ELF-1 (cell line): ENCODE measurements around the gene RNF123.
"Not testable (repeated sequence)": the region's sequence is repeated elsewhere in the genome, so short reads cannot be mapped to it uniquely, and the experiment has no call there.

Experiments
- DNase-seq: peaks from one replicate; pipeline ENCODE4 v3.0.0-alpha.2; 2016; ENCODE audit warnings: low read depth, low spot score

Gene RNF123

GRCh38 chr3:49747792-49748480, 58.6 kb downstream of the RNF123 start:
- DNase-seq, result no peak

DNA sequence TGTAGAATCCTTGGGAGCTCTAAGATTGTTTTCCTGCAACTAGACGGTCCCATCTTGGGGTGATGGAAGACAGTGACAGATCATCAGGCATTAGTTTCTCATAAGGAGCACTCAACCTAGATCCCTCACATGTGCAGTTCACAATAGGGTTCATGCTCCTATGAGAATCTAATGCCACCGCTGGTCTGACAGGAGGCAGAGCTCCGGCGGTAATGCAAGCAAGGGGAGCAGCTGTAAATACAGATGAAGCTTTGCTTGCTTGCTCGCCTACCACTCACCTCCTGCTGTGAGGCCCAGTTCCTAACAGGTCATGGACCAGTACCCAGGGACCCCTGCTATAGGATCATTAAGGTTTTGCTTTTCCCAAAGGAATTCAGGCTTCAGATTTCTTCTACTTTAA, 59.5 kb downstream of the RNF123 start:
- not testable (repeated sequence) for DNase-seq

DNA sequence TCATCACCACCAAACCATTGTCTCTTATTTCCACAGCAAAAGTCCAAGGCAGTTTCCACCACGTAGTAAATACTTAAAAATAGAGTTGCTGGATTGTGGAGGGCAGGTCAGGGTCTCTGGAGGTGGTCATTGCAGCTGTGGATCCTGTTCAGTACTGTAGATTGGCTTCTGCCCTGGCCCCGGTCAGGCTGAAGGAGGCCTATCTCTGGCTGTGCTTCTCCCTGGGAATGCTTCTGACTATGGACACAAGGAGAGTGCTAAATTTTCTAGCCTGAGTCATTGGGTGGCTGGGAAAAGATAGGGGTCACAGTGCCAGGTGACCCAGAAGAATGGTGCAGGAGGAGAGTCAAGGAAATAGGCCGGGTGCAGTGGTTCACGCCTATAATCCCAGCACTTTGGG, 60.7 kb downstream of the RNF123 start:
- no peak for DNase-seq

- no peak for DNase-seq
Observed at GRCh38 chr3:49751501-49751900, 62.1 kb downstream of the RNF123 start.

DNA sequence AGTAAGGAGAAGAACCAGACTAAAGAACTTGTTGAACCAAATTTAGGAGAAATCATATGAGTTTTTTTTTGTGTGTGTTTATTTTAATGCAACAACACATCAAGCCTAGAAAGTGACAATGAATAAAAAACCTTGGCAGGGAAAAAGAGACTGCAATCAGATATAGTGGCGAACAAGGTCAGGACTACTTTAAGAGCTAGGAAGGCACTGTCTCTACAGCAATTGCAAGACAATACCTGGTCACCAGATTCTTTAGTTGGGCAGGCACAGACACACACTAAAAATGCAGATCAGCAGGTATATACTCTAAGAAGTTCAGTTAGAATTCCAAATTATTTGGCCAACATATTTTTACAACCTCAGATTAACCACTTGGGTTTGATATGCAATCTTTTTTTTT, 65.2 kb downstream of the RNF123 start:
- no peak for DNase-seq

DNA sequence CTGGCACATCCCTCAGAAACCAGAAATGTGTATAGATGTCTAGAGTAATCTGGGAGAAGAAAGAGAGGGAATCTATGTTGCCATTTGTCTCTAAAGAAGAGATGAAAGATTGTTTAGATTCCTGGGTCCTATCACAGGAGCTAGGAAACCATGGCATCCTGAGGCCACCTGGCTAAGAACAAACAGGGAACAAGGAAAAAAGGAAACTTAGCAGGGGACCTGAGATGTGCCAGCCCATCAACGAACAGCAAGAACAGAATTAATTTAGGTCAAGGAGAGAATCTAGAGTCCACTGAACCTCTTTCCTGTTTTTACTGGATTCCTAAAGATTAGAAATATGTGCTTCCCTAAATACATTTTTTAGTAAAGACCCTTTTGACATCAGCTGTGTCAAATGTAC, 66.7 kb downstream of the RNF123 start:
- no peak for DNase-seq

DNA sequence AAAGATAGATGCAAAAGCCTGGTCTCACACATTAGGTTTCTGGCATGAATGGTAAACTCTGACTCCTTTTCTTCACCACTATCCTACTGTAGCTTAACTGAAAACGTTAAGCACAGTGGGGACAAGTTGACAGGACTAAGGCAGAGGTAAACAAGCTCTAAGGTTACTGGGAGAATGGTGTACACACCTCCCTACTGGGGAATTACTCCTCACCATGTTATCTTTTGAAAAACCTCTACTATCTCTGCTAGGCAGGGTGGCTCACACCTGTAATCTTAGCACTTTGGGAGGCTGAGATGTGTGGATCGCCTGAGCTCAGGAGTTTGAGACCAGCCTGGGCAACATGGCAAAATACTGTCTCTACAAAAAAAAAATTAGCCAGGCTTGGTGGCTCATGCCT, 67.8 kb downstream of the RNF123 start:
- no peak for DNase-seq

GRCh38 chr3:49759226-49759625, 69.9 kb downstream of the RNF123 start:
- no peak for DNase-seq

GRCh38 chr3:49761661-49762060, 72.3 kb downstream of the RNF123 start:
- no peak for DNase-seq

GRCh38 chr3:49763981-49764380, 74.6 kb downstream of the RNF123 start:
- no peak for DNase-seq

DNA sequence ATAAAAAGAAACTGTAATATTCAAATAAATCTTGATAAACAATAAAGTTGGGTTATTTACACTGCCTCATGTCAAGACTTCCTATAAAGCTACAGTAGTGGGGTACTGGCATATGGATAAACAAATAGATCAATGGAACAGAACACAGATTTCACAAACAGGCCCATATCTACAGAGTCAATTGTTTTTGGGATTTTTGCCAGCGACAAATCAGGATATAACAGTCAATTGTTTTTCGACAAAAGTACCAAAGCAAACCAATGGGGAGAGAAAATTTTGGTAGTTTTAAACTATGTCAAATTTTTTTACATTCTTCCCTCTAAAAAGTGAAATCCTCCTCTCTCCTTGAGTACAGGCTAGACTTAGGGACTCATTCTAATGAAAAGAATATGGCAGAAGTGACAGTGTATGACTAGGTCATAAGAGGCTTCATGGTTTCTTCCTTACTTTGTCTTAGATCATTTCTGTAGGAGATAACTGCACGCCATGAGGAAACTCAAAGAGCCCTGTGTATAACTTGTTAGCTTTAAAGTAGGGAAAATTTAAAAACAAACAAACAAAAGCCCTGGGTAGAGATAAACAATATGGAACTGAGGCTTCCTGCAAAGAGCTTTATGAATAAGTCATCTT, 80.0 kb downstream of the RNF123 start:
- DNase-seq, result no peak

DNA sequence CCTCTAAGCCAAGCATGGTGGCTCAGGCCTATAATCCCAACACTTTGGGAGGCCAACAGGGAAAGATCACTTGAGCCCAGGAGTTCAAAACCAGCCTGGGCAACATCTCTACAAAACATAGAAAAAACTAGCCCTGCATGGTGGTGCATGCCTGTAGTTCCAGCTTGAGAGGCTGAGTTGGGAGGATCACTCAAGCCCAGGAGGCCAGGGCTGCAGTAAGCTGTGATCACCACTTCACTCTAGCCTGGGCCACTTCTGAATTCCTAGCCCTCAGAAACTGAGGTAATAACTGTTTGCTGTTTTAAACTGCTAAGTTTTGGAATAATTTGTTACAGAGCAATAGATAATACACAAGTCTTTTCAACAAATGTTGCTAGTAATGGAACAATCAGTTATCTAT, 80.6 kb downstream of the RNF123 start:
- DNase-seq, result no peak
